GM19397 (cell line): ENCODE data around the gene RTP5.

Experiments used
- ATAC-seq: cut with Tn5 transposase; IDR thresholded peaks from one replicate; pipeline ENCODE4 v1.9.1; 2021; ENCODE audit warnings: mild to moderate bottlenecking, moderate library complexity; ENCODE audit not compliant: unreplicated experiment

Gene RTP5

GRCh38 chr2:241843321-241844065, 26.0 kb upstream of the RTP5 start:
- no peak for ATAC-seq

- ATAC-seq: peak; percentile 67
These were observed 25.3 kb upstream of the RTP5 start for GRCh38 chr2:241844066-241844728.

GRCh38 chr2:241844831-241845578, 24.5 kb upstream of the RTP5 start:
- ATAC-seq: no peak

- ATAC-seq: no peak
These were observed 23.1 kb upstream of the RTP5 start for GRCh38 chr2:241846406-241846805.

DNA sequence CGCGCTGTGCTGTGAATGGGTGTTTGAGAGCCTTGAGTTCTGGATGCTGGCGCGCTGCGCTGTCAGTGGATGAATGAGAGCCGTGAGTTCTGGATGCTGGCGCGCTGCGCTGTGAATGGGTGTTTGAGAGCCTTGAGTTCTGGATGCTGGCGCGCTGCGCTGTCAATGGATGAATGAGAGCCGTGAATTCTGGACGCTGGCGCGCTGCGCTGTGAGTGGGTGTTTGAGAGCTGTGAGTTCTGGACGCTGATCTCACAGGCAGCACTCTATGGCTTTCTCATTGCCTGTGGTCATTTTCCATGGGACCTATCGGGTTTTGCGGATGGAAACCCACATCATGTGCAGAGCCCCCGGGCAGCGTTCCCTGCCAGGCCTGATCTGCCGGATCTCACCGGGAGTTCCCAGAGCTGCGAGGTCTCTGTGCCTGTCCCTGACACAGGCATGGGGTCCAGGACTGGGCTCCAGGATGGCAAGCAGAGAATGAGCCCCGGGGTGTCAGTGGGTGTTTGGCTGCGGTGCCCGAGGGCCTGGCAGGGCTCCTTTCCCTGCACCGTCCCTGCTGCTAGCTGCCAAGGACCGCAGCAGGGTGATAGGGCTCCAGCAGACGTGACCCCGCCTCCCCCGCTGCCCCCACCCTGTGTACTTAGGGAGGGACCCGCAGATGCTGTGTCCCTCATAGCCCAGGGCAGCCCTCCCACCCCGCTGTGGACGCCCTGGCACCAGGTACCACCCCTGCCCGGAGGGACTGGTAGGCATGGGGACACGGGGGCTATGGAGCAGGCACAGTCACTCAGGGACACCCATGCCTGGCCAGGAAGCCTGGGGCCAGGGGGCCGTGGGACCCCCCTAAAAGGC, 20.5 kb upstream of the RTP5 start:
- no peak for ATAC-seq

DNA sequence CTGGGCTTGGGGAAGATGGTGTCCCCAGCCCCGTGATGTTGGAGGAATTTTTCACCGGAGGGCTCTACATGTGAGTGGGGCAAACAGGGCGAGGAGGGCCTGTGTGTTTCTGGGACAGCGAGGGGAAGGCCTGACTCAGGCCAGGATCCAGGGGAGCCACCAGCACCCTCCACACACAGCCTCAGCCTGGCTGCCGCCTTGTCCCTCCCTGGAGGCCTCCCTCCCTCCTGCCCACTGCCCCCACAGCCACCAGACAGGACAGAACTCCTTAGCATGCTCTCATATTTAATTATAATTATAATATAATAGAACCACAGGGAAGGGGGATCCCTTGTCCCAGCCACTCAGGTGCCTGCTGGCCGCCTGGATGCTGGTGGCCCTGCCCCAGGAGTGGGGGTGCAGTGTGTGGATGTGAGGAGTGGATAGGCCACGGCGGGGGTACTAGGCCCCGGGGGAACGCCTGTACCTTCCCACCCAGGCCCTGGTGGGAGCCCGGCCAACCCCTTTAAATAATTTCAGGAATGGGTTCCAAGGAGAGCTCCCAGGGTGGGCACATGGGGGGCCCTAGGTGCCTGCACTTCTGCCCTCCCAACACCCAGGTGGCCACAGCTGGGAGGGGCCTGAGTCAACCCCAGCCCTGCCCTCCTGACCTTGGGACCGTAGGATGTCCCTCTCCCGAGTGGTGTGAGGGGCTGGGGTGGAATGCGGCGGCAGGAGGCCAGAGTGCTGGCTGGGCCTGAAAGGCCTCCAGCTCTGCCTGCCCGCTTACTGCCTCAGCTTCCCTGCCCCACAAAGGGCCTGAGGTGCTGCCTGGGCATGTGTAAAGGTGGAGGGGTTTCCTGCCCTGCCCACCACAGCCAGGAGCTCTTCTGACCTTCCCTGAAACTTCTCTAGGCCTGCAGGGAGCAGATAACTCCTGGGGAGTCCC, 19.6 kb upstream of the RTP5 start:
- no peak for ATAC-seq

GRCh38 chr2:241850544-241851324, 18.8 kb upstream of the RTP5 start:
- no peak for ATAC-seq

DNA sequence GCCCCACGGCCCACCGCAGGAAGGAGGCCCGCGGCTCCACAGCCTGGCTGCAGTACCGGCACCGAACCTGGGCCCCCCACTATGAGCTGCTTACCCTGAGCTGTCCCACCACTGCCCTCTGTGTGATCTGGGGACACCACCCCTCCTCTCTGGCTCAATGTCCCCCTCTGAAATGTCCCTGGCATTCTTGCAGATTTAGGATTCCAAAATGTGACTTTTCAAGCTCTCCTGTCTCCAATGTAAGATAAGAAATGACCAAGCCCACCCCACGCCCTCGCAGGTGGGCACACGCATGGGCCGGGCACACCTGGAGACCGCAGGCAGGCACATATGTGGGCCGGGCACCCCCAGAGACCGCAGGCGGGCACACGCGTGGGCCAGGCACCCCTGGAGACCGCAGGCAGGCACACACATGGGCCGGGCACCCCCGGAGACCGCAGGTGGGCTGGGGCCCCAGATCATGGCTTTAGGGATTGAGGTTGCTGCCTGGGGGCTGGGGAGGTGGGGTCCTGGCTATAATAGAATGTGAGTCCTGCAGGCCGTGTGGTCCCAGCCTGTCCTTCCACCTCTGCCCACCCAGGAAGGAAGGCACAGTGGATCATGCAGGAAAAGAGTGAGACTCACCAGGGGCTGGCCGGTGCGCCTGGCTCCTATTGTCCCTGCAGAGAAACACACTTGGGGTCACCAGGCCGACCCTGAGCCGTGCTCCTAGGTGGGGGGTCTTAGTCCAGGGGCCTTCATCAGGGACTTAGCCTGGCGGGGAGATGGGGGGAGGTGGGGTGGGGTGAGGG, 18.0 kb upstream of the RTP5 start:
- ATAC-seq: no peak

- no peak for ATAC-seq
These were observed 17.2 kb upstream of the RTP5 start for GRCh38 chr2:241852116-241852980.

DNA sequence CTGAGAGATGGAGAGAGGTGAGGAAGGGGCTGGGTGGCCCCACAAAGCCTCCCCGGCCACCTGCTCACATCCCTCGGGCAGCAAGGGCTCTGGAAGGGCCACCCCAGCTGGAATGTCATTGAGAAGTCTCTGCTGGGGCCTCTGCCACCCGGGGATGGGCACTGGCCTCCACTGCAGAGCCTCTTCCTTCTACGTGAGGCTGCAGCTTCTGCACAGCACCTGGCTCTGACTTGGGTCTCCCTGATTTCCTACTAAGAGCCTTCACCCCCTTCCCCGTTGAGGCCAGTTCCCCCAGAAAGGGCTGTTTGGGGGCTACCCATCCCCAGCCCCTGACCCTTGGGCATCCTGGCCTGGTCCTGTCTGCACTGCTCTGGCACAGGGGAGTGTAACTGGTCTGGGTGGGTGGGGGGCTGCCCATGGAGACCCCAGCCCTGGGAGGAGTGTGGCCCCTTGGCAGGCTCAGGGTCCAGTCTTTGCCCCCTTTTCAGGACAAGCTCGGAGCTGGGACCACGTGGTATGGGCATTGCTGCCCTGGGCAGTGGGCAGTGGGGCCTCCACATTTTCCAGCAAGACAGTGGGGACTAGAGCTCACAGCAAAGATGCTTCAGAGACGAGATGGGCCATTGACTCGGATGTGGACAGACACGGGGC, 16.4 kb upstream of the RTP5 start:
- no peak for ATAC-seq

- ATAC-seq: no peak
These were observed 15.7 kb upstream of the RTP5 start for GRCh38 chr2:241853651-241854341.

GRCh38 chr2:241854342-241855244, 14.9 kb upstream of the RTP5 start:
- no peak for ATAC-seq

- ATAC-seq: no peak
These were observed 14.2 kb upstream of the RTP5 start for GRCh38 chr2:241855245-241855887.

- no peak for ATAC-seq
These were observed 13.6 kb upstream of the RTP5 start for GRCh38 chr2:241855888-241856422.
